Duodenal mucosa (tissue), 2 donors: Measurements from ENCODE around the gene NCMAP.

Experiments
- H3K27ac ChIP-seq: one replicate; pipeline ENCODE4 v1.7.0; 2013; ENCODE audit warnings: low read depth, low read length
- H3K27me3 ChIP-seq, 2 donors: one replicate each; pipeline ENCODE4 v1.7.0; 2013; ENCODE audit warnings: low read length in 2 of 2, control low read depth in 1 of 2; ENCODE audit not compliant: insufficient read depth in 2 of 2, control insufficient read depth in 1 of 2
- H3K36me3 ChIP-seq, 2 donors: one replicate each; pipeline ENCODE4 v1.7.0; 2013; ENCODE audit warnings: low read length in 2 of 2, control low read depth in 1 of 2; ENCODE audit not compliant: insufficient read depth in 2 of 2, control insufficient read depth in 1 of 2
- H3K4me1 ChIP-seq, 2 donors: one replicate each; pipeline ENCODE4 v1.7.0; 2013; ENCODE audit warnings: low read length in 2 of 2, control low read depth in 1 of 2; ENCODE audit not compliant: insufficient read depth in 2 of 2, control insufficient read depth in 1 of 2
- H3K4me3 ChIP-seq, 2 donors: one replicate each; pipeline ENCODE4 v1.7.0; 2013; ENCODE audit warnings: low read length in 2 of 2, low read depth in 1 of 2
- H3K9ac ChIP-seq, 2 donors: one replicate each; pipeline ENCODE4 v1.7.0; 2013; ENCODE audit warnings: low read length in 2 of 2, low read depth in 1 of 2
- H3K9me3 ChIP-seq, 2 donors: one replicate each; pipeline ENCODE4 v1.7.0; 2013; ENCODE audit warnings: low read length in 2 of 2, control low read depth in 1 of 2; ENCODE audit not compliant: control insufficient read depth in 1 of 2

The NCMAP gene

DNA sequence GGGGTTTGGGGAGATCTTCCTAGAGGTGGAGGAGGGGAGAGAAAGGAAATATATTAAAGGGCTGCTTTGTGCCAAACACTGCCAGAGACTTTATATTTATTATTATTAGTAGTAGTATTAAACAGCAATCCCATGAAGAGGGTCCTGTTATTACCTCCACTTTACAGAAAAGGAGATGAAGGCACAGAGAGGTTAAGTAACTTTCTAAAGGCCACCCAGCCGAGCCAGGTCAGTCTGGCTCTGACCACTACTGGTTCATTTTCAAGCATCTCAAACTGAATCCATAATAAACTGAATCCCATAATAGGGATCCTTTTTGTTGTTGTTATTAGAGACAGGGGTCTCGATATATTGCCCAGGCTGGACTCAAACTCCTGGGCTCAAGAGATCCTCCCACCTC, 12.6 kb downstream of the NCMAP start:
- no peak overlapping the region for H3K27ac ChIP-seq
- no peaks in the 10 kb centered on the region for H3K36me3 ChIP-seq
- H3K9me3 ChIP-seq = no peaks in the 10 kb centered on the region
- H3K27me3 ChIP-seq = no peaks in the 10 kb centered on the region
- H3K4me3 ChIP-seq = no peak overlapping the region
- H3K4me1 ChIP-seq = peaks cover 8 to 15% of the 10 kb centered on the region in 2 donors
- peak overlapping the region in 1 of 2 donors; percentile 22 for H3K9ac ChIP-seq

DNA sequence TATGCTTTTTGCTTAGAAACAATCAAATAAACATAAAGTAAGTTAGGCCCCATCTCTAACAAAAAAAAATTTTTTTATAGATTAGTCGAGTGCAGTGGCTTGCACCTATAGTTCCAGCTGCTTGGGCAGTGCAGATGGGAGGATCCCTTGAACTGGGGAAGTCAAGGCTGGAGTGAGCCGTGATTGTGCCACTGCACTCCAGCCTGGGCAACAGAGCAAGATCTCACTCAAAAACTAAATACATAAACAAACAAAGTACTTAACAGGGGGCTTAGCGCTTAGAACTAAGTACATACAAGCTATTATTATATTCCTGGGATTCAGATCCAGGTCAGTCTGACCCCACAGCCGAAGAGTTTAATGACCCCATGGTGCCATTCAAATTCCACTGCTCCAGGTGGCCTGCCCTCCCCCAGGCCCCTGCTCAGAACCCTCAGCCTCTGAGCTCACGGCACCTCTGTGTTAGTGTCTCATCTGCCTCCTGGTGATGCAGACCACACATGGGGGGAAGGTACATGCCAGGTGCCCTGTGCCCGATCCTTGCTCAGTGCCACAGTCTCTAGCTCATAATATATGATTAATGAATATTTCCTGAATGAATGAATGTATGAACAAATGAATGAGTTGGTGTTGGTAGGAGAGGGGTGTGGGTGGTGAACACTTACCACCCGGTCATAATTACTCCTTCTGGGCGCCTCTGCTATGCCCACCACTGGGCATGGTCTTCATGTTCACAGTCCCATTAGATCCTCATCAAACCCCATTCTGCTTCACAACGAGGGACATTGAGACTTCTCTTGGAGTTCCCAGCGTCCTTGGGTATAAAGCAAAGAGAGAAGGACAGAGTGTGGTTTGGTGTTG, 14.6 kb downstream of the NCMAP start:
- Histone ChIP-seq H3K27ac (no peak overlapping the region), H3K9ac (no peak overlapping the region), H3K9me3 (no peaks in the 10 kb centered on the region), H3K4me3 (no peak overlapping the region), H3K27me3 (no peaks in the 10 kb centered on the region), H3K4me1 (peaks cover 8 to 15% of the 10 kb centered on the region in 2 donors), H3K36me3 (no peaks in the 10 kb centered on the region)

DNA sequence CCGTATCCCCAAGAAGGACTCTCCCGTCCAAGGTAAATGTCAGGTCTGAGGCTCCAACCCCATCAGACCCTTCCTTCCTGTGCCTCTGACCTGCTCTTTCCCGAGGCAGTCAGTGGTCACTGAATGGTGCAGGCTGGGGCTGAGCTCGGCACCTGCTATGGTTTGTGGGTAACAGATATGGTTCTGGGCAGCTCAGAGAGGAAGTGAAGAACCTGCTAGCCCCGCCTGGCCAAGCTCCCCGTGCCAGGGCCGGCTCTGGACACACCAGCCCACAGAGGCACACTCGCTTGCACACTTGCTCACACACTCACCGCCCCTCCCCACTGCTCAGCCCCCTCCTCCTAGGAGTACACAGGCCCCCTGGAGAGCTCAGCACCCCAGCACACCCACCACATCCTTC, 16.4 kb downstream of the NCMAP start:
- Histone ChIP-seq H3K9me3 (no peaks in the 10 kb centered on the region), H3K4me1 (peaks cover 8 to 14% of the 10 kb centered on the region in 2 donors), H3K9ac (no peak overlapping the region), H3K27me3 (no peaks in the 10 kb centered on the region), H3K27ac (no peak overlapping the region), H3K4me3 (no peak overlapping the region), H3K36me3 (no peaks in the 10 kb centered on the region)

DNA sequence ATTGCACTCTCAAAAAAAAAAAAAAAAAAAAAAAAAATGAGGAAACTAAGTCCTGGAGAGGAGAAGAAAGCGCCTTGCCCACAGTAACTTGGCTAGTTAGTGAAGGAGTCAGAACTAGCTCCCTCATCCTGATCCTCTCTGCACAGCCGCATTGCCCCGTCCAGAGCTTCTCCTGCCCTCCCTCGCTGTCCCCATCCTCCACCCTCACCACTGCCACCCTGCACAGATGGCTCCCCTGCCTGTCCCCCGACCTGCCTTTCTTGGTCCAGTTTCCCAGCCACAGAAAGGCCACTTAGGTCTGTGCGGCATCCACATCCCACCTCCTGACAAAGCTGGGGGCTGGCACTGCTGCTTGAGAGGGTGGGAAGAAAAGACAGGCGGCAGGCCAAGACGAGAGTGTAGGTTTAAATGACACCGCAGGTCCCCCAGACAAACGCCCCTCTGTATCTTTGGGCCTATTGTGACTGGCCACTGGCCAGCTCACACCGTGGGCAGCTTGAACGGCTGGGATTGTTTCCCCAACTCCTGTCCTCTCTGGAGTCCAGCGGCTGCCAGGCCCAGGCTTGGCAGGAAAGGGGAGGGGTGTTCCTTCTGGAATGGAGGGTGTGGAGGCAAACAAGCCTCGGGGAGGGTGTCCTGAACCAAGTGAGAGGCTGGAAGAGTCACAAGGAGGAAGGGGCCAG, 20.2 kb downstream of the NCMAP start:
- Histone ChIP-seq H3K4me3 (no peak overlapping the region), H3K27ac (no peak overlapping the region), H3K27me3 (no peaks in the 10 kb centered on the region), H3K4me1 (no peaks in the 10 kb centered on the region), H3K9me3 (no peaks in the 10 kb centered on the region), H3K9ac (no peak overlapping the region), H3K36me3 (no peaks in the 10 kb centered on the region)

DNA sequence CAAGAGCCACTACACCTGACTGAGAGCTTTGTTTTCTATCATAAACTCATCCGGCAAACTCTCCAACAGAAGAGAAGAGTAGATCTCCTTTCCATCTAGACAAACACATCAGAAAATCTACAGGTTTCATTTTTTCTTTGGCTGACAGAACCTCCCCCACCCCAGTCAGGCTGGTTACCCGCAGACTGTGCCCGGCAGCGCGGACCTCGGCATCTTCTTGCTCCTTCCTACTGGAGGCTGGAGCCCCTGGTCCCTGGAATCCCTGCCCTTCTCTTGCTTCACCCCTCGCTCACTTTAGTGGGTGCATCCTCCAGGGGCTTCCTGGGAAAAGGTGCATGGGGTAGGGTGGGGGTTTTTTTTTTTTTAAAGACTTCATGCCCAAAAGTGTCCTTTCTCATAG, 23.0 kb downstream of the NCMAP start:
- H3K9ac ChIP-seq = no peak overlapping the region
- H3K4me3 ChIP-seq = no peak overlapping the region
- H3K27me3 ChIP-seq = no peaks in the 10 kb centered on the region
- H3K27ac ChIP-seq = no peak overlapping the region
- H3K4me1 ChIP-seq = no peaks in the 10 kb centered on the region
- no peaks in the 10 kb centered on the region for H3K36me3 ChIP-seq
- H3K9me3 ChIP-seq = no peaks in the 10 kb centered on the region

DNA sequence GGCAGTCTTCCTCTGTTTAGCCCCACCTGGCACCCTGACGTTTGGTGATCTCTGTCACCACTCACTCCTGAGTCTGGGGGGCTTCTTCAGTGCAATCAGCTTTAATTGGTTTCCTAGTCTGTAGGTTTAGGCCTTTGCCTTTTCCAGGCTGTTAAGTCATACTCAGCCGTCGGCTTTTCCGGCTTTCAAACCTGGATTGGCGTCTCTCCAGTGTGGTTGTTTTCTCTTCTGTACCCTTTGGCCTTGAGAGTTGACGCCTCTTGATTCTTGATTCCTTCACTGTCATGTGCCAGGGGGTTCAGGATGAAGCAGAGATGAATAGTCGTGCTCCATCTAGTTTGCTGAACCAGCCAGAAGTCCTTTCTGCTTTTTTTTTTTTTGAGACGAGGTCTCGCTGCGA, 24.9 kb downstream of the NCMAP start:
- Histone ChIP-seq H3K4me3 (no peak overlapping the region), H3K36me3 (no peaks in the 10 kb centered on the region), H3K4me1 (no peaks in the 10 kb centered on the region), H3K27ac (no peak overlapping the region), H3K9me3 (no peaks in the 10 kb centered on the region), H3K9ac (no peak overlapping the region), H3K27me3 (peaks cover 0 to 4% of the 10 kb centered on the region in 2 donors)

DNA sequence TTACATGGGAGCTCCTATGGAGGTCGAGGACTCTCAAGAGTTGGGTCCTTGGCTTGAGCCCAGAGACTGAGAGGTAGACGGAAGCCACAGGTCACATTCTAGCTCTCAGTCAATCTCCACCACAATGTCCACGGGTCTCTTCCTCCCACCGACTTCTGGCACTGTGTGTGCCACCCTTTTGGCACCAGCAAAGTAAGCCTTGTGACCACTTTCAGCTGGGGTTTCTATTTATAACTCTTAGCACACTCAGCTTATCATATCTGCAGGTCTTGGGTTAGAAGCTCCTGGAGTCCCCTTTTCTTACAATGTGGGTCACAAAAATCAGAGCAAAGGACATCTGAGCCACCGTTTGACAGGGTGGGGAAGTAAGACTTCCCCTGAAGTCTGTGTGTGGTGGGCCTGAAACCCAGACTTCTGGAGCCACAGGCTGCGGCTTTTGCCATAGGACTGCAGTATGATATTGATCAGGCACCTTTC, 28.3 kb downstream of the NCMAP start:
- peaks cover 0 to 7% of the 10 kb centered on the region in 2 donors for H3K27me3 ChIP-seq
- no peak overlapping the region for H3K9ac ChIP-seq
- no peaks in the 10 kb centered on the region for H3K36me3 ChIP-seq
- H3K9me3 ChIP-seq = no peaks in the 10 kb centered on the region
- no peak overlapping the region for H3K27ac ChIP-seq
- no peak overlapping the region for H3K4me3 ChIP-seq
- no peaks in the 10 kb centered on the region for H3K4me1 ChIP-seq

DNA sequence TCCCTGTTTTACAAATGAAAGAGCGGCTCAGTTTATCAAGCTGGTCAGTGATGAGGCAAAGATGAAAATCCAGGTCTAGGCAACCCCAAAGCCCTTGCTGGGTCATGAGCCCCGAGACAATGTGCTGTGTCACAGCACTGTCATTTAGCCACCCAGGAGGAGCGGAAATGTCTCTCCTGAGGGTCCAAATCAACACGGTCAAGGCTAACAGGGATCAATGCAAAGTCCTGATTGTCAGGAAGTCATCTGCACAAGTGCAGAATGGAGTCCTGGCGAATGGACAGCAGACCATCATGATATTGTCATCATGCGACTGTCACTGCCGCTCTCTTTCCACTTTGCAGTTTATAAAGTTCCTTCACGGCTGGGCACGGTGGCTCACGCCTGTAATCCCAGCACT, 30.2 kb downstream of the NCMAP start:
- Histone ChIP-seq H3K27ac (no peak overlapping the region), H3K9ac (no peak overlapping the region), H3K4me3 (no peak overlapping the region), H3K36me3 (no peaks in the 10 kb centered on the region), H3K9me3 (no peaks in the 10 kb centered on the region), H3K27me3 (peaks cover 0 to 7% of the 10 kb centered on the region in 2 donors), H3K4me1 (no peaks in the 10 kb centered on the region)

DNA sequence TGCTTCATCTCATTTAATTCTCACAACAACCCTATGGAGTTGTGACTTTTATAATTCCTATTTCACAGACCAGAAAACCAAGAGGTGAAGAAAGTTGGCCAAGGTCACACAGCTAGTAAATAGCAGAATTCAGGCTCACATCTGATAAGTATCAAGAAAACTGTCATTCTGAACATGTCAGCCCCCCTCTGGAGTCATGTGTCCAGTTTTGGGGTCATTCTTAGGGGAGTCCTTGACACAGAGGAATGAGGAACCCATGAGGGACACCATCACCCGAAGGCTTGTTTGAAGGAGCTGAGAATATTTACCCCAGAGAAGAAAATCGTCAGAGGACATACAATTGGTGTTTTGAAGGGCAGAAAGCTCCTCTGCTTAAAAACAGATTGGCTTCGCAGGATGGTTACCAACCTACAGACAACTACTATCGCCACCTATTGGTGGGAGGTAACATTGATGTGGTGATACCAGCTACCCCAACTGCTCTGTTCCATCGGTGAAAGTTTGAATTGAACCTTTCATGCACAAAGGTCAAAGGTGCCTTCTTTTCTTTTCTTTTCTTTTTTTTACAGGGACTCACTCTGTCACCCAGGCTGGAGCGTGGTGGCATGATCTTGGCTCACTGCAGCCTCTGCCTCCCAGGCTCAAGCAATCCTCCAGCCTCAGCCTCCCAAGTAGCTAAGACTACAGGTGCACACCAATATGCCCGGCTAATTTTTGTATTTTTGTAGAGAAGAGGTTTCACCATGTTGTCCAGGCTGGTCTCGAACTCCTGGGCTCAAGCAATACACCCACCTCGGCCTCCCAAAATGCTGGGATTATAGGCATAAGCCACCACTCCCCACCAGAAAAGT, 31.3 kb downstream of the NCMAP start:
- H3K36me3 ChIP-seq = no peaks in the 10 kb centered on the region
- H3K9ac ChIP-seq = no peak overlapping the region
- H3K4me1 ChIP-seq = no peaks in the 10 kb centered on the region
- H3K4me3 ChIP-seq = no peak overlapping the region
- no peaks in the 10 kb centered on the region for H3K9me3 ChIP-seq
- H3K27ac ChIP-seq = no peak overlapping the region
- peaks cover 0 to 7% of the 10 kb centered on the region in 2 donors for H3K27me3 ChIP-seq

DNA sequence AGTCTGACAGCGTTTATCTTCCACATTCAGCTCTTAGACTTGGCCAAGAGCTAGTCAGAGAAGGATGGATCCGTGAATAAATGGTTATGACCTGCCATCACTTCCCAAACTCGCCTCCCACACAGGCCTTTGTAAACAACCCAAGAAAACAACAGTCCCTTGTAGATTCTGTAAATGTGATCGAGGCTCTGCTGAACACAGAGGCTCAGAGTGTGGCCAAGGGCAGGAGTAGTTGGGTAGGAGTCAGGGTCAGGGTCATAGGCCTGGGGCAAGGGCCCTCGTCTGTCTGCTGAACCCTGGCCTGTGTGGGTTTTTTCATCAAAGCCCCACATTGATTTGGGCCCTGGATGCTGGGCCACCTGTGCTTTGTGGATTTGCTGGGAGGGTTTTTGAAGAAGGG, 32.7 kb downstream of the NCMAP start:
- Histone ChIP-seq H3K27me3 (peaks cover 0 to 7% of the 10 kb centered on the region in 2 donors), H3K9me3 (no peaks in the 10 kb centered on the region), H3K9ac (no peak overlapping the region), H3K27ac (no peak overlapping the region), H3K4me3 (no peak overlapping the region), H3K4me1 (no peaks in the 10 kb centered on the region), H3K36me3 (no peaks in the 10 kb centered on the region)
